NCI-H82 treated with DMSO at 0.1 percent for 48 hours (cell line): Measurements from ENCODE around the gene PHRF1.

ENCODE experiments used
- DNase-seq: peaks from one replicate; lab custom pipeline; 2025; ENCODE audit not compliant: unreplicated experiment; lab: John Stamatoyannopoulos, UW

Gene PHRF1

DNA sequence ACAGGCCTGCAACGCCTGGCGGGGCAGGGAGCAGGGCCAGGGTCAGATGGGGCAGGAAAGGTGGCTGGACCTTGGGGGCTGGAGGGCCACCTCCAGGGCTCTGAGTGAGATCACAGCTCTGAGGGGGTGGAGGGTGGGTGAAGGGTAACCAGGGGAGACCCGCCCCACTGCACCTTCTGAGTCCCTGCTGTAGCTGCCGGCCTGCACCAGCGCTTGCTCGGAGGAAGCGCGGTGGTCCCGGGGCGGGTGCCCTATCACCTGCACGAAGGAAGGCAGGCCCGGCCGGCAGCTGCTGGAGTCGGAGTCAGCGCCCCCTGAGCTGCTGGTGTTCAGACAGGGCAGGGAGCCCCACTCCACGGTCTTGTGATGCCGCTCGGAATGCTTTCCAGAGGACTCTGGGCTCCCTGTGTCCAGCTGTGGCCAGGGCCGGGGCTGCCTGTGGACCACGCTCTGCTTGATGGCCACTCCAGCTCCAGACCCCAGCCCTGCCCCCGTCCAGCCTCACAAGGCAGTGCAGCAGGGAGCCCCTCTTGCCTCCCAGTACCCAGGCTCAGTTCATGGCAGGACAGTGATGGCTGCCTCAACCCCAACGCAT lies 19.5 kb upstream of the PHRF1 start:
- no peak for DNase-seq

DNA sequence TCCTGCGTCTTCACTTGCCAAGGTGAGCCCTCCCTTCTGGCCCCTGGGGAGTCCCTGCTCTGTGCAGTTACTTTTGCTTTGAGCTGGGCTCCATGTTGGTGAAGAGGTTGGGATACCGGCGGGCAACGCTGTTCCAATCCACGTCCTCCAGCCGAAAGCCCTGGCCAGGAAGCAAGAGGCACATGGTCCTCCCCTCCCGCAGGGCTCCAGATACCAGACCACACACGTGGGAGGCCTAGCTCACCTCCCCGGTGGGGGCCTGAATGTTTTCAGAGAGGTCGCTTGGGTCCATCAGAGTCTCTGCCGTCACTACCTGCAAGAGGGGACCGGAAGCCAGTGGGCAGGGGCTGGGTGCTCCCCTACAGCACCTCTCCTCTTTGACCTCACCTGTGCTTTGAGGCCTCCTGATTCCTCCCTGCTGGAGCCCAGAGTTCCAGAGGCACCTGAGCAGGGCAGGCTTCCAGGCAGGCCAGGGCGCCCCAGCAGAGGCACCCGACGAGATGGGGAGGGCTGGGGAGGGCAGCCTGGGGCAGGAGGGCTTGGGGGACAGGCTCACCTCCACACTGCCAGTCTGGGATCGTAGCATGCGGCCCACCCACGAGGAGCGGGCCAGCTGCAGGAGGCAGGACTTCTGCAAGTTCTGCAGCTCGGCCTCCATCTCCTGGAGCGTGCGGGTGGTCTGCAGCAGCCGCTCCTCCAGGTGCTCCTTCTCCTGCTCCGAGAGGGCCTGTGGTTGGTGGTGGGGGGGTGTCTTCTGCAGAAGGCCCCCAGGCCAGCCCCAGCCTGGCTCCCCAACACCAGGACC lies 18.7 kb upstream of the PHRF1 start:
- DNase-seq: no peak

- DNase-seq: no peak
Measured at GRCh38 chr11:558503-558902, 17.8 kb upstream of the PHRF1 start.

DNA sequence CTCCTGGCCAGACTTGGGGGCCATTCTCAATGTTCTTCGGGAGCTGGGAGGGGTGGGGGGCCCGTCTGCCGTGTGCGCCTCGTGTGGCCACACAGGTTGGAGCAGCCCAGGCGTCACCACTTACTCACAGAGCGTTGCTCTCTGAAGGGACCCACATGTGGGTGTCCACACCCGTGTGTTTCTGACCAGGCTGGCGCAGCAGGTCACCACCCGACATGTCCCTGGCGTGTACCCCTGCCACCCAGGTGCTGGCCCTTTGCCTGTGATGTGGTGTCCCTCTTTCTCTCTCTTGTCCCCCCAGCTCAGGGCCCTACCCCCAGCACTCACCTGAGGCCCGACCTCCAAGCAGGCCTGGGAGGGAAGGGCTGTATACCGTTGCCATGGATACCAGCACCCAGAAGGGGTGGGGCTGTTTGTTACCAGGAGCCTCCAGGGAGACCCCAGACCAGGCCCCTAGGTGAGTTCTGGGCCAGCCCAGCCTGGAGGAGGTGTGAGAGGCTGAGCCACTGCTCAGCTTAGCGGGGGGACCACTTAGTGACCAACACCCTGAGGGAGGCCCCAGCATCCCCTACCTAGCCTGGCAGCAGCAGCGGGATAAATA lies 17.1 kb upstream of the PHRF1 start:
- no peak for DNase-seq

DNA sequence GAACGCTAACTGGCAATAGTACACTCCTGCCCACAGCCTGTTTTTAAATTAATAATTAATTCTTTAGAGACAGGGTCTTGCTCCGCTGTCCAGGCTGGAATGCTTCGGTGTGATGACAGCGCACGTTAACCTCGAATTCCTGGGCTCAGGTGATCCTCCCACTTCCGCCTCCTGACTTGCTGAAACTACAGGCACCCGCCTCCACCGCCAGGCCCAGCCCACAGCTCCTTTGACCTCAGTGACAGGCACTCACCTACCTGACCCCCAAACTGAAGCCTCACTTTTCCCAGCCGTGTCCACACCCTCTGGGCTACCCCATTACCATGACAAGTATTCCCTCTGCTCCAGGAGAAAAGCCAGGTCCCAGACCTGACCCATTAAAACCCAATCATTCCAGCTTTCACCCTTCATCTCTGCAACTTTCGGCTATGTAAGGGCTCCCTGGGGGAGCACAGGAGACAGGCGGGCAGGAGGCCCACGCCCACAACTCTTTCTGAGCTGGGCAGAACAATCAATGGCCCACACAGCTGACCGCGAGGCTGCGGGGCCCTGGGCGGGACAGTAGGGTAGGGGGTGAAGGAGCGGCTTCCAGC lies 16.5 kb upstream of the PHRF1 start:
- no peak for DNase-seq

DNA sequence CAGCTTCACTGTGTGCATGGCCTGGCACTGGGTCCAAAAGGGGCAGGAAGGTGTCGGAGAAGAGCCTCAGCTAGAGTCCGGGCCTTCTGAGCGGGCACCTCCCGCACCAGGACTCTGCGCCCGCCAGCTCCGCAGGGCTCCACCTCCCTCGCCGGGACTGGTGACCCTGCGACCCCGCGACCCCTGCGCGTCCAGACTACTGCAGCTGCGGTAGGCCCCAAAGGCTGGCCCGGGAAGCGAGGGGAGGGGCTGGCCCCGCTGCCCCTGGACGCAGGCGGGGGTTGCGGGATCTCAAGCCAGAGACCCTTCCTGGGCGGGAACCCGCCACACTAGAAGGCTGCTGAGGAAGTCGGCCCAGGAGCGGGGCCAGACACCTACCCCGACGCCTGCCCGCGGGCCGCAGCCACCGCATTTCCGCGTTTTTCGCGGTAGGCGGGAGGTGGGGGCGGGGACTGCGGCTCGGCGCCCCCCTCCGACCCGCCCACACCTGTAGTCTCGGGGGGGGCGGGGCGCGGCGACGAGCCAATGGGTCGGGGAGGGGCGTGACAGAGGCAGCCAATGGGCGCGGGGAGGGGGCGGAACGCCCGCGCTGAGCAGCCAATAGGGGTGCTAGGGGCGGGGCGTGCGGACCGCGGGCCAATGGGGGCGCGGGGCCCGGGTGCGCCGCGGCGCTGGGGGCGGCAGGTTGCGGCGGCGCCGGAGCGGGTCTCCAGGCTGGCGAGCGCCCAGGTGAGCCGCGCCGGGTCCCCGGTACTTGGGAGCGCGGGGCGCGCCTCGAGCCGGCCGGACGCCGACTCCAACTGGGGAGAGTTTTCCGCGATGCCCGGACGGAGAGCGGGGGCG lies 15.7 kb upstream of the PHRF1 start, which contains the start of the genes LMNTD2 and RASSF7:
TSS of gene LMNTD2 (minus strand) at position 434 of the 843 bp plus-strand sequence. CDS start at position 412, 22 bp downstream.
TSS of gene RASSF7 (plus strand) at position 666 of the 843 bp plus-strand sequence. CDS start 799 bp downstream, outside the sequence.
- peak; percentile 50 for DNase-seq

DNA sequence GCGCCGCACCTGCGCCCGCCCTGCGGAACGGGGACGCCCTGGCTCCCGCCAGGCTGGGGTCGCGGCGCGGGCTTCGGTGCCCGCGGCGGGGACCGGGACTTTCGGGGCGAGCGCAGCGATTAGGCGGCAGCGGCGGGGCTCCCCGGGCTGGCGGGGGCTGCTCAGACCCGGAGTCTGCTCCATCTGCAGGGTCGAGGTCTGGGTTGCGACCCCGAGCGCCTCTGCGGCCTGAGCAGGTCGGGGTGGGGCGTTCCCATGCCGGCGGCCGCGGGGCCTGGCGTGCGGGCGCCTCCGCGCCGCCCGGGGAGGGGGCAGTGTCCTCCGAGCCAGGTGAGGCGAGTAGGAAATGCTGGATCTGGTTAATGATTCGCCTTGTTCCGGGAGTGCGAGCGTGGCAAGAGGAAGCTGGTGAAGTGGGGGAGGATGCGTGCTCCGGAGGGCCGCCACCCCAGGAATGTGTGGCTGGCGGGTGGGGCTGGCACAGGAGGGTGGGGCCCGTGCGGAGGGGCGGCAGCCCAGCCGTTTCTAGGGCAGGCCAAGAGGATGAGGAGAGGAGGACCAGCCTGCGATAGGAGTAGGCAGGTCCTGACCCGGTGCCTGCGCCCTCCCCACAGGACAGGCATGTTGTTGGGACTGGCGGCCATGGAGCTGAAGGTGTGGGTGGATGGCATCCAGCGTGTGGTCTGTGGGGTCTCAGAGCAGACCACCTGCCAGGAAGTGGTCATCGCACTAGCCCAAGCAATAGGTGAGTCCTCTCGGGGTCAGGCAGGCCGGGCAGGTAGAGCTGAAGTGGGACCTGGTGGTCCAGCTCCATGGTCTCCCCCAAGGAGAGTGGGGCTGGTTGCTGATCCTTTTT lies 14.9 kb upstream of the PHRF1 start:
- no peak for DNase-seq

- DNase-seq: no peak
Measured at GRCh38 chr11:562046-562645, 14.1 kb upstream of the PHRF1 start.

- DNase-seq: no peak
Measured at GRCh38 chr11:563066-563811, 13.0 kb upstream of the PHRF1 start.

DNA sequence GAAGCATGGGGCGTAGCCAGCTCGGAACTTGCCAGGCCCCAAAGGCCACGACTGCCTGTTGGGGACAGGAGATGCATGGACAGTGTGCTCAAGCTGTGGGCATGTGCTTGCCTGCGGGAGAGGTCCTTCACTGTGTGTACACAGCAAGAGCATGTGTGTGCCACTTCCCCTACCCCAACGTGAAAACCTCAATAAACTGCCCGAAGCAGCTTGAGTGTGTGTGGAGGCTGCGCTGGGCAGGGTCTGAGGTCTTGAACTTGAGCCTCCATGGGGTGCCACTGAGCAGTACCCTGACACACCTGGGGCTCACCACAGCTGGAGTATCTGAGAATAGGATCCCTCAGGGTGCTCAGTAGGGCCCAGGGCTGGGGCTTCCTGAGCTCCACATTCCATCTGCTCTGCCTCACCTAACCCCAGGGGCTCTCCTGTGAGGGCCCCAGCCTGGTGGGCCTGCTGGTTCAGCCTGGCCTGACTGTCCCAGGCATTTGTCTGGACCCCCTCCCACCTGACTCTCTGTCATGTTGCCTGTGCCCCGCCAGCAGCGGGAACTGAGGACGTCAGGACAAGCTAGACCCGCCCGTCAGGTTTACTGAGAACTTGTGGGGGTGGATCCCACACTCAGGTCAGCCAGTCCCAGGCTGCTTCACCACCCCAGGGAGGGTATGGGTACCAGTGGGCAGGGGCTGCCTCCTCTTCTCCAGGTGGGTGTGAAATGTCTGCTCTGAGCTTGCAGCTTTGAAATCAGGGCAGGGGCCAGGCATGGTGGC lies 12.3 kb upstream of the PHRF1 start:
- no peak for DNase-seq

- no peak for DNase-seq
Measured at GRCh38 chr11:565921-566509, 10.3 kb upstream of the PHRF1 start.

DNA sequence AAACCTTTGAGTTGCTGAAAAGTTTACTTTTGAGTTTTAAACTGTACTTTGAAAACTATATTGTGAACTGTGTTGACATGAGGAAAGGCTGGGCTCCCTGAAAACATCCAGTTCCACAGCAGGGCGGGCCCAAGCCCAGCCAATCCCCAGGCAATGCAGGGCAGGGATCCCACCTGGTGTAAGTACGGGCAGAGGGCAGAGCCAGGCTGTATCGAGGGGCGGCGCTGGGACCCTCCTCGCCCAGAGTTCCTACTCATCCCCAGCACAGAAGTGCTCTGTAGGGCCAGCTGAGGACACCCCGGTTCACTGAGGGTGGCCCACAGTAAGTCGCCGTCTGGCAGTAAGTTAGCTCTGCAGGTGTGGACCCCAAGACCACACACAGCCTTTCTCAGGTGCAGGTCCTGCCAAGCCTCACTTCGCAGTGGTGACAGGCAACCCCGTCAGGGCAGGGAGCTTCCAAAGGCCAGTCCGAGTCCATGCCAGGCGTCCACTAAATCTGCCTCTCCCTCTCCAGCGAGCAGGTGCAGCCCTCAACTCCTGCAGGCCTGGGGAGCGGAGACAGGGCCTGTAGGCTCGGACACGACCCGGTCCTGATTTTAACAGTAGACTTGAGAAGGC lies 9.2 kb upstream of the PHRF1 start:
- DNase-seq: no peak

- DNase-seq: no peak
Measured at GRCh38 chr11:567629-568292, 8.5 kb upstream of the PHRF1 start.

- DNase-seq: peak; percentile 69
Measured at GRCh38 chr11:568306-569157, 7.7 kb upstream of the PHRF1 start.

DNA sequence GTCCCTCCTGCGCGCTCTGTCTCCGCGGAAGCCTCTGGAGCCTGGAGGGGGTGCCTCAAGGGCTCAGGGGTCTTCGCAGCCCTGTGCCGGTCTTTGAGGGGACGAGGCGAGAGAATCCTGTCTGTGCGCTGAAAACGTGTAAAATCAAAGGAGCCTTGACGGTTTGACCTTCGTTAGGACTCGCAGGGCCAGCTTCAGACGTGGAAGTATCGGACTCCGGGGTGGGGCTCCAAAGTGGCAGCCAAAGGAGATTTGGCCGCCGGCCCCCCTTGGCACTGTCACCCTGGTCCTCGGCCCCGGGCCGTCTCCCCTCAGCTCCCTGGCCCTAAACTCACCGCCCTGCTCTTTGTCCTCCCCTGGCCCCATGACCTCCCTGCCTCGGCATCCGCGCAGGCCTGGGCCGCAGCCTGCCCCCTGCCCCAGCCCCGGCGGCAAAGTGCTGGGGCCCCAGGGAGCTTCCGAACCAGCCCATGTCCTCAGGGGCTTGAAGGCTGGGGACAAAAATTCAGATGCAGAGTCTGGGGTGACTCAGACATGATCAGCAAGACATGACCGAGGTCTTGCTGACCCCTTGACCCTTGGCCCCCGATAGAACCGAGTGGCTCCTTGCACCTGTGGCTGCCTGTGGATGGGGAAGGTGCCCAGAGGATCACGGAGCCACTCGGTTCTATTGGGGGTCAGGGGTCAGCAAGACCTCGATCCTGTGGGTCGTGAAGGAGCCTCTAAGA lies 6.9 kb upstream of the PHRF1 start:
- no peak for DNase-seq
